Measurements from ENCODE around the gene MAPKBP1.

MAPKBP1 gene

DNA sequence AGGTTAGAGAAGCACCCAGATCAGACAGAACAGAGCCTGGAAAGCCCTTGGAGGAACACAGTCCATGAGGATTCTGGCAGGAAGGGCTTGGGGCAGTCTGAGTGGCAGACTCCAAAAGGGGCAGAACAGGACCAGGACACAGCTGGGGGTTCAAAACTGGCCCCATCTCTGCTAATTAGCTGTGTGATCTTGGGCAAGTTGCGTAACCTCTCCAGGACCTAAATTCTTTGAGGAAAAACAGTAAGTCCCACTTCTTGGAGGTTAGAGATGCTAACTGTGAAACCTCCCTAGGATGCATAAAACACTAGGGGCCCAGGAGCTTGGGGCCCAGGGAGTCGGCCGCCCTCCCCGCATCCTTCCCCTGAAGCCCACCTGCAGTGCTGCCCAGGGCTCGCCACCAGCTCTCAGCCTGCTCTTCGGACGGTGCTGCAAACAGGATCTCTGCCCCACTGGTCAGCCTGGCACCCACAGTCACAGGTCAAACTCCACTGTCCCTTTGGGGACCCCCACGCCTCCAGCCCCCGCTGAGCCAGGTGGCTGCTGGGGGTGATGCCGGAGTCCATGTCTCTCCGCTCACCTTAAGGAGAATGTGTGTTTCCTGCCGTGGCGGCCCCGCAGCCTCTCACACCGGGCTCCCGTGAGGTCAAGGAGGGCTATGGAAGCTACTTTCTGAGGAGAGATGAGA lies 76.3 kb downstream of the MAPKBP1 start:
- no peak for DNase-seq

DNA sequence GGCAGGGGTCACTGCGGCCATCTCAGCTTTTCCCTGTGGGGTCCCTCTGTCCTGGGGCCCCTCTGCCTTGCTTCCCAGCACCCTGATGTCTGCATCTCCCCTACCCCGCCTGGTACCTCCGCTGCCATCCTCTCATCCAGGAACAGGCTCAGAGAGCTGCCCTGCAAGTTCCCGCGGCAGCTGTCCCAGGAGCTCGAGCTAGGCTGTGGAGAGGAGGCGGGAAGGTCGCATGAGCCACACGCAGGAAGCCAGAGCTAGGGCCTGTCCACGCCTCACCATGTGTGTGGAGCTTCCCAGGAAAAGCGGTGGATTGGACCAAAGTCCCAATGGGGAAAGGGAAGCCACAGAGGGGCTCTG lies 76.9 kb downstream of the MAPKBP1 start:
- no peak for DNase-seq

- DNase-seq = no peak
Observed at GRCh38 chr15:41851755-41852370, 77.6 kb downstream of the MAPKBP1 start.

- DNase-seq = no peak
Observed at GRCh38 chr15:41852736-41853590, 78.7 kb downstream of the MAPKBP1 start.

- no peak for DNase-seq
Observed at GRCh38 chr15:41853831-41854230, 79.5 kb downstream of the MAPKBP1 start.

GRCh38 chr15:41854443-41854842 lies 80.2 kb downstream of the MAPKBP1 start:
- no peak for DNase-seq

DNA sequence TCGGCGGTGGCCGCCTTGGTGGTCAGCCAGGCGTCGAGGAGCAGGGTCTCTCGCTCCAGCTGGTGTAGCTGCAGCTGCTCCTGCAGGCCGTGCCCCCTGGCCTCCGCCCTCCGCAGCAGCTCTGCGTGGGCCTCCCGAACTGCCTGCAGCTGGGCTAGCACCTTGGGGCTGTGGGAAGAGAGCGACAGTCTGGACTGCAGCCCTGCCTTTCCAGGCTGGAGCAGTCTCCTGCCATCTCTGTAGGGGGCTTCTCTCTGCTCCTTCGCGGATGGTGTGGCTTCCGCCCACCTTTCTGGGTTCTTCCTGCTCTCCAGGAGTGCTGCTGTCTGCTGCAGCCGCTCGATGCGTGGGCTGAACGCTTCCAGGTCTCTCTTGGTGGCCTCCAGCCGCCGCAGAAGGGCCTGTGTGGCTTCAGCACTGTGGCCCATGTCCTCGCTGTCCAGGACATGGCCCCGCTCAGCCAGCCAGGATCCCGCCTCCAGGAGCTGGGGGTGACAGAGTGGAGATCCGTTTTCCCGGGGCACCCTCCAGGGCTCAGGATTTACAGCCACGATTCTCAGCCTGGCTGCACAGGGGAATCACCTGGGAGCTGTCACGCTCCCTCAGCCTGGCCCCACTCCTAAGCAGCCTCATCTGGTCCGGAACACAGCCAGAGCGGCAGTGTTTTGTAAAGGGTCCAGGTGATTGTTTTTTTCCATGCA lies 81.1 kb downstream of the MAPKBP1 start:
- DNase-seq = no peak

GRCh38 chr15:41856262-41856661 lies 82.0 kb downstream of the MAPKBP1 start:
- DNase-seq = no peak

- no peak for DNase-seq
Observed at GRCh38 chr15:41856716-41857115, 82.4 kb downstream of the MAPKBP1 start.

- DNase-seq = no peak
Observed at GRCh38 chr15:41857316-41857715, 83.0 kb downstream of the MAPKBP1 start.

GRCh38 chr15:41858756-41859155 lies 84.5 kb downstream of the MAPKBP1 start:
- no peak for DNase-seq

GRCh38 chr15:41860049-41860828 lies 86.0 kb downstream of the MAPKBP1 start:
- DNase-seq = no peak

- no peak for DNase-seq
Observed at GRCh38 chr15:41861736-41862356, 87.6 kb downstream of the MAPKBP1 start.

DNA sequence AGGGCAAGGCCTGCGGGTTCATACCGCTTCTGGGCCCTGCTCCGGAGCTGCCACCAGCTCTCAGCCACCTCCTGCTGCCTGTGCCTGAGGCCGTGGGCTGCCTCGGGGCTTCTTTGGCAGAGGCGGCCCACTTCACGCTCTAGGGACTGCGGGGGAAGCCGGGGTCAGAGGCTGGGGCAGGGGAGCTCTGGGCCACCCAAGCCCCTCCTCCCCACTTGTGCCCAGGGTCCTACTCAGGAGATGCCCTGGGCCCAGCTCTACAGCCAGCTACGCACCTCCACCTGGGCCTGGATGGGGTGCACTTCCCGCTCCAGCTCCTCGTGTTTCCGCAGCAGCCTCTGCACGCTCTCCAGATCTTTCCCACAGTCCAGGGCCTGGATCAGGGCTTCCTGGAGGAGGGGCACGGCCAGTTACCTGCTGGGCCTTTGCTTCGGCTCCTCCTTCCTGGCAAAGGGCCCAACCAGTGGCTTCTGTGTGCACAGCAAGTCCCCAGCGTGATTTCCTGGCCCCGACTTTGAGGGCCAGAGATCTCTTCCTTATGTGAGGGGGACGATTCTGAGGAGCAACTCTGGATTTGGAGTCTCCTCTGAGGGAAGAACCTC lies 88.3 kb downstream of the MAPKBP1 start:
- DNase-seq = no peak

- no peak for DNase-seq
Observed at GRCh38 chr15:41865490-41866055, 91.3 kb downstream of the MAPKBP1 start.

GRCh38 chr15:41866263-41866703 lies 92.0 kb downstream of the MAPKBP1 start:
- DNase-seq = no peak

GRCh38 chr15:41866872-41867579 lies 92.7 kb downstream of the MAPKBP1 start:
- DNase-seq = no peak

DNA sequence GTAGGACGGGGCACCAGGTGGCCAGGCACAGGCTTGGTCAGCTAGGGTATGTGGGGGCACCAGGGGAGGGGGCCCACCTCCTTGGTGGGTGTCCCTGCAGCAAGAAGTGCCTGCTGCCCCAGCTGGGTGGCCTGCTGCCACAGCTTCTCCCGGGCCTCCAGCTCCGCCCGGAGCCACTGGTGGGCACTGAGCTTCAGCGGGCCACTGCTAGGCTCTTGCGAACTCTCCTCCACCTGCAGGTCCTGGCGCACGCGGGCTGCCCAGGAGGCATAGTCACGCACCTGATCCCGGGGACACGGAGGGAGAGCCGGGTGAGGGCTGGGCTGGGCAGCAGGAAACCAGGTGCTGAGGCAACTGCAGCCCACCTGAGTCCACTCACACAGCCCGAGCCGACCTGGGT lies 94.0 kb downstream of the MAPKBP1 start:
- no peak for DNase-seq

DNA sequence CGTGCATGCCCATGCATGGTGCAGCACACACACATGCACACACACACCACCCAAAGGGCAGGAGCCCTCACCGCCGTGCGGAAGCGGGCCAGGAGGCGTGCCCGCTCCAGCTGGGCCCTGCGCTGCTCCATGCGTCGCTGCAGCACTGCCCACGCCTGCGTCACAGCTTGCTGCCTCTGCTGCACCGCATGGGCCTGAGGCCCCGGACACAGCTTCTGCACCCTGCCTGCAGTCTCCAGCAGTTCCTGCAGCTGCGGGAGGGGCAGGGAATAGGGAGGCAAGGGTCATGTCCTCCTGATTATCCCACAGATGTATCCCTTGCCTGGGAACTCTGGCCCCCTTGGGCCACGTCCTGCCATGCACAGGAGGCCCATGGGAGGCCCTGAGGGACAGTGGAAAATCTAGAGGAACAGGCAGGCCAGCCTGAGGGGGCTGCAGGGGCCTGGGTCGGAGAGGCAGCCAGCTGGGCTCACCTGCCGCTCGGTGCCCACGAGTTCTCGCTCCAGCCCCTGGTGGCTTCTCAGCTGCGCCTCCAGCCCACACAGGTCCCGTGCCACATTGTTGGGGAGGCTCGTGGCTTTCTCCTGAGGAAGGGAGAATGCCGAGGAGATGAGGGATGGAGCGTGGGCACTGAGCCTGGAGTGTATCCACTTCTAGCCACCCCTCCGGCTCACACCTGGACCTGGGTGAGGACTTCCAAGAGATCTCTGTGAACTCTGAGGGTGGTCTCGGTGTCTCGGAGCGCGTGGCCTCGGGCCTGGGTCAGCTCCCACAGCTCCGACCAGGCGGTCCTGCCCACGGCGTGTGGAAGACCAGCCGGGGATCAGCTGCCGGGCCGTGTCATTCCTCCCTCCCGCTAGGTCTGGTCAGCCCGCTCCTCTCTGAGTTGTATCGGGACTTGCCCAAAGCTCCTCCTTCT lies 95.7 kb downstream of the MAPKBP1 start:
- DNase-seq = no peak

Measured in fibroblast of skin of abdomen (primary cell).